Measurements from ENCODE around the gene SCAMP2. TPM values are rescaled to one million over a fixed set of nuclear protein-coding genes. Genes with fewer than 3 reads are reported as not detected.

SCAMP2 gene
- total RNA-seq, 2 experiments from 2014 or later = 56.1 to 56.9 TPM

GRCh38 chr15:74904190-74904805, 31.1 kb upstream of the SCAMP2 start:
- no peak for DNase-seq
- peaks cover 45% of the 10 kb centered on the region for H3K4me1 ChIP-seq (ENCODE audit: insufficient read depth, low read length)
- no peak overlapping the region for H3K27ac ChIP-seq (ENCODE audit: low read depth in 1 of 2, low read length in 2 of 2)
- peak overlapping the region; percentile 62 for H3K4me3 Mint-ChIP-seq
- ATAC-seq (ENCODE audit: poor library complexity) = no peak
- ChIA-PET CTCF (interaction anchor here (1.1 kb wide), 2 partner anchors 15 to 46 kb away, joined by 3 read pairs; partner anchors contain the start of gene MPI), POLR2A (interaction anchor here (1.2 kb wide), 1 partner anchor 31 kb away, joined by 3 read pairs; the partner anchor contains the start of gene SCAMP2)
- H3K27me3 Mint-ChIP-seq = no peaks in the 10 kb centered on the region
- no peak overlapping the region for H3K4me3 ChIP-seq (ENCODE audit: low read length)
- peaks cover 44% of the 10 kb centered on the region for H3K36me3 ChIP-seq (ENCODE audit: insufficient read depth, low read length)
- no peaks in the 10 kb centered on the region for H3K9me3 ChIP-seq (ENCODE audit: control insufficient read depth in 1 of 2, insufficient read depth in 1 of 2, low read length in 2 of 2)
- TF ChIP-seq CTCF (IDR thresholded peaks at IDR 0.05) = no peak
- peaks cover 63% of the 10 kb centered on the region for H3K36me3 Mint-ChIP-seq (ENCODE audit: low read depth)
- H3K27ac Mint-ChIP-seq = peak overlapping the region; percentile 99
- no peaks in the 10 kb centered on the region for H3K27me3 ChIP-seq (ENCODE audit: control insufficient read depth in 1 of 2, insufficient read depth in 2 of 2, low read length in 2 of 2)
- intact Hi-C loops (cut with DNase I, micrococcal nuclease) = loop anchor here in 1 of 2 experiments (5.0 kb wide), 1 partner anchor 48 kb away; no protein-coding TSS in a partner anchor
- H3K4me1 Mint-ChIP-seq (ENCODE audit: low read depth) = peaks cover 51% of the 10 kb centered on the region
- no peaks in the 10 kb centered on the region for H3K9me3 Mint-ChIP-seq

DNA sequence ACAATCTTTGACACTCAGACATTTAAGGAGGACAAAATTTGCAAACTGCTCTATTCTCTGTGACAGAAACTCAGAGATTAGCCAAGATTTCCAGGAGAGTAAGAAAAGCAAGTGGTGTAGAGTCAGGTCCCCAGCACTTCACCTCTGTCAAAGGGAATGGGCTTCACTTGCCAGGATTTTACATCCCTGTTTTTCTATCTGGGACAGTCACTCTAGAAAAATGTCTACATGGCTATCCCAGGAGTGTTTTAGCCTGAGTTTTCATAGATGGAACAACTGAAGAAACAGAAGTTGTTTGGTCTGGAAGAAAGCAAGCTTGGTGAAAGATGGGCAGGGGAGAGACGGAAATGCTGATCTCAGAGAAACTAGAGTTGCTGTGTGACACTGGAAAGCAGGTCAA, 30.5 kb upstream of the SCAMP2 start:
- no peak for ATAC-seq (ENCODE audit: poor library complexity)
- CTCF ChIA-PET = interaction anchor here (1.1 kb wide), 2 partner anchors 14 to 47 kb away, joined by 3 read pairs; partner anchors contain the start of gene MPI
- no peak overlapping the region for H3K27ac ChIP-seq (ENCODE audit: low read depth in 1 of 2, low read length in 2 of 2)
- intact Hi-C loops (cut with DNase I, micrococcal nuclease) = loop anchor here (2.0 to 5.0 kb wide), 2 partner anchors 49 to 133 kb away; no protein-coding TSS in a partner anchor
- Mint-ChIP-seq H3K9me3 (no peaks in the 10 kb centered on the region), H3K4me3 (peak overlapping the region; percentile 8), H3K27ac (peak overlapping the region; percentile 99), H3K4me1 (ENCODE audit: low read depth) (peaks cover 51% of the 10 kb centered on the region), H3K27me3 (no peaks in the 10 kb centered on the region), H3K36me3 (ENCODE audit: low read depth) (peaks cover 69% of the 10 kb centered on the region)
- DNase-seq = no peak
- H3K27me3 ChIP-seq (ENCODE audit: control insufficient read depth in 1 of 2, insufficient read depth in 2 of 2, low read length in 2 of 2) = no peaks in the 10 kb centered on the region
- H3K9me3 ChIP-seq (ENCODE audit: control insufficient read depth in 1 of 2, insufficient read depth in 1 of 2, low read length in 2 of 2) = no peaks in the 10 kb centered on the region
- POLR2A ChIA-PET = interaction anchor here (1.2 kb wide), 1 partner anchor 30 kb away, joined by 3 read pairs; the partner anchor contains the start of gene SCAMP2
- peaks cover 50% of the 10 kb centered on the region for H3K36me3 ChIP-seq (ENCODE audit: insufficient read depth, low read length)
- no peak for TF ChIP-seq CTCF (IDR thresholded peaks at IDR 0.05)
- H3K4me3 ChIP-seq (ENCODE audit: low read length) = no peak overlapping the region
- peaks cover 45% of the 10 kb centered on the region for H3K4me1 ChIP-seq (ENCODE audit: insufficient read depth, low read length)

DNA sequence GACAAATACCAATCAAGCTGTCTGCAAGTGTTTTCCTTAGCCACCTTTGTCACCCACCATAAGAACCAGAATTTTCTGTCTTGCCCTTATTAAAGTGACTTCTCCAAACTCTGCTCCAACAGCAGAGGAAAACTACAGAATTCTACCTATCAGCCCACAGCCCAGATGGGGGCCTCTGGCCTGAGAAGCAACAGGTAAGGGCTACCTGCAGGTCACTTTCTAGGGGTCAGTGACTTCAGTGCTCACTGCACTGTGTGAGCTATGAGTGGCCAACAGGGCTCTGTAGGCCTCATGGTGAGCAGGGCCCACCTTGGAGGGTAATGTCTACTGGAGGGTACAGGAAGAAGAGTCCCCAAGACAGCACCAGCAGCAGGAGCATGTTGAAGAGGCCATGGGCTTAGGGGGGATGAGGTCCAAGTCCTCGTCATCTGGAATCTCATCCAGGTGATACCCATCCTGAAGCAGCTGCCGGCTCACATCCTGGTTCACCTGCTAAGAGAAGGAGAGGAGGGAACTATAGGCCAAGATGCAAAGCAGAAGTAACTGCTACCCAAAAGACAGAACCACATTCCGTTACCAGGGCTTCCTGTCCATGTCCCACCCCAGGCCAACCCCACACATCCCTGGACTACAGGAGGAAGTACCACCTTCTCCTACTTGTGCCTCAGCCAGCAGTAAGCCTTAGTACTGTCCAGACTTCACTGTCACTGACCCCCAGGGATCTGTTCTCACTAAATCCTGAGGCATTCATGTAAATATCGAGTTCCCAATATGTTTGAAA, 29.3 kb upstream of the SCAMP2 start:
- peaks cover 40% of the 10 kb centered on the region for H3K4me1 ChIP-seq (ENCODE audit: insufficient read depth, low read length)
- Mint-ChIP-seq H3K27ac (peak overlapping the region; percentile 72), H3K4me1 (ENCODE audit: low read depth) (peaks cover 47% of the 10 kb centered on the region), H3K4me3 (peak overlapping the region; percentile 30), H3K9me3 (no peaks in the 10 kb centered on the region), H3K36me3 (ENCODE audit: low read depth) (peaks cover 76% of the 10 kb centered on the region), H3K27me3 (no peaks in the 10 kb centered on the region)
- ChIA-PET CTCF (interaction anchor here (0.7 to 2.0 kb wide), 29 partner anchors 9 to 288 kb away, joined by 3 to 12 read pairs (median 5); partner anchors contain the start of genes COX5A, MPI, SCAMP2 and ULK3), POLR2A (interaction anchor here (0.6 to 2.0 kb wide), 20 partner anchors 9 to 267 kb away, joined by 3 to 13 read pairs (median 4); partner anchors contain the start of genes COX5A, MPI, PPCDC and RPP25)
- H3K27ac ChIP-seq (ENCODE audit: low read depth in 1 of 2, low read length in 2 of 2) = no peak overlapping the region
- intact Hi-C loops (cut with DNase I, micrococcal nuclease) = loop anchor here (2.0 to 5.0 kb wide), 2 partner anchors 50 to 132 kb away; no protein-coding TSS in a partner anchor
- DNase-seq (no peak), ATAC-seq (ENCODE audit: poor library complexity) (no peak)
- H3K36me3 ChIP-seq (ENCODE audit: insufficient read depth, low read length) = peaks cover 57% of the 10 kb centered on the region
- H3K27me3 ChIP-seq (ENCODE audit: control insufficient read depth in 1 of 2, insufficient read depth in 2 of 2, low read length in 2 of 2) = no peaks in the 10 kb centered on the region
- no peak for TF ChIP-seq CTCF (IDR thresholded peaks at IDR 0.05)
- no peaks in the 10 kb centered on the region for H3K9me3 ChIP-seq (ENCODE audit: control insufficient read depth in 1 of 2, insufficient read depth in 1 of 2, low read length in 2 of 2)
- no peak overlapping the region for H3K4me3 ChIP-seq (ENCODE audit: low read length)
